Endothelial cell of umbilical vein (primary cell): Measurements from ENCODE around the gene MPP3. TPM values are rescaled to one million over a fixed set of nuclear protein-coding genes. Genes with fewer than 3 reads are reported as not detected.

Experiments used
- BruUV-seq: library from RNA; stranded (reverse); fragments of 400-500 nt; replicated peaks from 2 replicates; lab custom pipeline; 2021; lab: Mats Ljungman, UMichigan
- CTCF ChIA-PET: fragments of 300-600, 350-600 bp; sonication (Branson Sonifier 250); formaldehyde crosslinking; loops from one replicate; lab custom pipeline; 2021; ENCODE audit warnings: antibody characterized with exemption, inconsistent platforms; lab: Charles Lee
- POLR2A ChIA-PET: fragments of 300-600, 350-600 bp; sonication (Branson Sonifier 250); formaldehyde crosslinking; loops from one replicate; lab custom pipeline; 2021; ENCODE audit warnings: antibody characterized with exemption, inconsistent platforms; lab: Charles Lee
- DNase-seq: peaks from one replicate; pipeline ENCODE4 v3.0.0-alpha.2; 2011; ENCODE audit warnings: low read depth, low spot score
- FAIRE-seq: peaks from 2 replicates; lab custom pipeline; 2011; peaks lifted over from hg19 to GRCh38; lab: Jason Lieb, UNC
- H2AFZ ChIP-seq: 2 replicates; pipeline ENCODE4 v1.6.0; 2012; ENCODE audit warnings: low read depth, low read length, control low read depth, inconsistent platforms
- H3K27ac ChIP-seq: 2 replicates; pipeline ENCODE4 v1.5.1; 2011; ENCODE audit warnings: low read depth, mild to moderate bottlenecking, control low read depth, low read length, moderate library complexity; ENCODE audit not compliant: insufficient read depth
- H3K27me3 ChIP-seq, 2 experiments: 2 replicates each; pipeline versions ENCODE4 v1.6.0 to v1.6.1; 2011; ENCODE audit warnings: low read length in 2 of 2, mixed read lengths in 1 of 2; ENCODE audit not compliant: control insufficient read depth in 2 of 2, insufficient read depth in 2 of 2
- H3K36me3 ChIP-seq, 2 experiments: 2 replicates in 1 of 2; 3 replicates in 1 of 2; pipeline ENCODE4 v1.5.1; 2011; ENCODE audit warnings: low read length in 2 of 2, mild to moderate bottlenecking in 1 of 2, moderate library complexity in 1 of 2; ENCODE audit not compliant: control insufficient read depth in 2 of 2, insufficient read depth in 2 of 2; ENCODE audit errors: extremely low read depth in 1 of 2
- H3K4me1 ChIP-seq: 3 replicates; pipeline ENCODE4 v1.5.1; 2011; ENCODE audit warnings: mild to moderate bottlenecking, low read length; ENCODE audit not compliant: control insufficient read depth, insufficient read depth; ENCODE audit errors: extremely low read depth
- H3K4me2 ChIP-seq: 2 replicates; pipeline ENCODE4 v1.6.1; 2011; ENCODE audit warnings: low read length, control low read depth, mixed read lengths; ENCODE audit not compliant: insufficient read depth
- H3K4me3 ChIP-seq, 3 experiments: fragments of 200-600 bp in 1 of 3; sonication (generic), shearing (Covaris generic) in 1 of 3; replicated peaks in 1 of 3; 2 replicates each; pipeline ENCODE4 v1.5.1; 2011 to 2016; ENCODE audit warnings: control low read depth in 3 of 3, low read length in 3 of 3, mild to moderate bottlenecking in 2 of 3, inconsistent platforms in 1 of 3, low read depth in 1 of 3, moderate library complexity in 1 of 3; ENCODE audit not compliant: insufficient read depth in 1 of 3
- H3K79me2 ChIP-seq: 2 replicates; pipeline ENCODE4 v1.6.0; 2012; ENCODE audit warnings: low read length, inconsistent platforms; ENCODE audit not compliant: control insufficient read depth, insufficient read depth
- H3K9ac ChIP-seq: replicated peaks from 2 replicates; pipeline ENCODE3; 2011; ENCODE audit warnings: low read length, control low read depth; ENCODE audit not compliant: insufficient read depth; ENCODE audit errors: extremely low read depth
- H3K9me1 ChIP-seq: replicated peaks from 3 replicates; pipeline ENCODE4 v1.6.0; 2011; ENCODE audit warnings: mild to moderate bottlenecking, low read length; ENCODE audit not compliant: control insufficient read depth, insufficient read depth; ENCODE audit errors: extremely low read depth
- H3K9me3 ChIP-seq: replicated peaks from 2 replicates; pipeline ENCODE4 v1.5.1; 2012; ENCODE audit warnings: low read length, inconsistent platforms; ENCODE audit not compliant: control insufficient read depth, insufficient read depth
- H4K20me1 ChIP-seq: replicated peaks from 2 replicates; pipeline ENCODE3; 2011; ENCODE audit warnings: mild to moderate bottlenecking, low read length; ENCODE audit not compliant: control insufficient read depth, insufficient read depth; ENCODE audit errors: extremely low read depth
- CTCF ChIP-seq, 2 donors: IDR thresholded peaks; 1 replicate in 1 of 2; 2 replicates in 1 of 2; pipeline ENCODE4 v1.5.1; 2011; ENCODE audit warnings: low read length in 2 of 2, mild to moderate bottlenecking in 2 of 2, moderate library complexity in 2 of 2, control low read depth in 1 of 2, inconsistent platforms in 1 of 2, low read depth in 1 of 2; ENCODE audit not compliant: insufficient read depth in 1 of 2; ENCODE audit errors: extremely low read depth in 1 of 2
- EZH2 ChIP-seq: IDR thresholded peaks from 2 replicates; pipeline ENCODE4 v1.6.1; 2012; ENCODE audit warnings: borderline replicate concordance, low read depth, mild to moderate bottlenecking, moderate library complexity, low read length, inconsistent platforms; ENCODE audit not compliant: severe bottlenecking
- GATA2 ChIP-seq: IDR thresholded peaks from 2 replicates; pipeline ENCODE4 v1.7.0; 2011; ENCODE audit warnings: low read depth, mild to moderate bottlenecking, moderate library complexity, mixed read lengths, low read length; ENCODE audit not compliant: insufficient read length, insufficient read depth
- POLR2A ChIP-seq: IDR thresholded peaks from 2 replicates; pipeline ENCODE4 v1.6.1; 2012; ENCODE audit warnings: low read depth, mild to moderate bottlenecking, control low read depth, low read length
- dilution Hi-C: fragments of 300-500 bp; cut with MboI; formaldehyde crosslinking; loops from one replicate; pipeline ENCODE4 v1.15.0; 2019; ENCODE audit warnings: low sequenced_read_pairs; ENCODE audit not compliant: extremely low pct_ligation_motif_present
- intact Hi-C: fragments of 100-400 bp; cut with micrococcal nuclease; formaldehyde crosslinking; loops from one replicate; pipeline ENCODE4 v1.10.0; 2022
- polyA plus RNA-seq, 4 experiments: library from polyadenylated mRNA; depleted of rRNA in 3 of 4; stranded (reverse) in 3 of 4; unstranded in 1 of 4; fragments of >200 nt; gene quantifications; 2 replicates each; pipeline versions ENCODE4 v1.2.1 to v1.2.3, GENCODE V29; 2011 to 2012; ENCODE audit warnings: missing spikeins in 1 of 4
- total RNA-seq: library from RNA; stranded (reverse); gene quantifications from 2 replicates; pipeline ENCODE4 v1.2.3, GENCODE V29; 2021

The MPP3 gene
- total and polyA plus RNA-seq, 2 donors (not counting 3 experiments of a cell fraction or from before 2014, with no cell fraction given) = 6.1 to 11.3 TPM

- Histone ChIP-seq H3K9me1 (no peaks in the 10 kb centered on the region), H3K36me3 (no peaks in the 10 kb centered on the region), H3K27ac (no peak overlapping the region), H3K4me1 (peaks cover 3% of the 10 kb centered on the region), H2AFZ (no peak overlapping the region), H4K20me1 (no peaks in the 10 kb centered on the region), H3K4me2 (no peak overlapping the region), H3K27me3 (peaks cover 8 to 17% of the 10 kb centered on the region in 2 experiments), H3K4me3 (no peak overlapping the region), H3K9ac (no peak overlapping the region), H3K79me2 (no peaks in the 10 kb centered on the region), H3K9me3 (no peaks in the 10 kb centered on the region)
- DNase-seq (no peak), FAIRE-seq (no peak)
- intact Hi-C loops (no loop called here), dilution Hi-C loops (no loop called here)
- POLR2A ChIA-PET = no interaction called here
- CTCF ChIA-PET = interaction anchor here (1.4 to 9.4 kb wide), 7 partner anchors 10 to 82 kb away, joined by 4 to 414 read pairs (median 7); no protein-coding TSS in a partner anchor
- TF ChIP-seq GATA2 (no peak), POLR2A (no peak)
- no TSS peak for BruUV-seq
These were observed 76.7 kb downstream of the MPP3 start for GRCh38 chr17:43756201-43756600.

GRCh38 chr17:43755389-43755875 lies 77.5 kb downstream of the MPP3 start:
- no peaks in the 10 kb centered on the region for H3K9me3 ChIP-seq
- DNase-seq (no peak), FAIRE-seq (peak; percentile 72)
- H2AFZ ChIP-seq = peak overlapping the region; percentile 36
- no TSS peak for BruUV-seq
- no peak overlapping the region for H3K27ac ChIP-seq
- no peak overlapping the region for H3K4me2 ChIP-seq
- CTCF ChIA-PET = interaction anchor here (1.2 to 9.4 kb wide), 6 partner anchors 11 to 82 kb away, joined by 3 to 414 read pairs (median 9); no protein-coding TSS in a partner anchor
- no peaks in the 10 kb centered on the region for H4K20me1 ChIP-seq
- peaks cover 8 to 20% of the 10 kb centered on the region in 2 experiments for H3K27me3 ChIP-seq
- H3K9ac ChIP-seq = no peak overlapping the region
- peak overlapping the region in 1 of 3 experiments; percentile 20 for H3K4me3 ChIP-seq
- no peaks in the 10 kb centered on the region for H3K79me2 ChIP-seq
- peaks cover 3% of the 10 kb centered on the region for H3K4me1 ChIP-seq
- POLR2A ChIA-PET = no interaction called here
- dilution Hi-C loops (no loop called here), intact Hi-C loops (no loop called here)
- no peaks in the 10 kb centered on the region for H3K36me3 ChIP-seq
- H3K9me1 ChIP-seq = no peaks in the 10 kb centered on the region
- no peak for TF ChIP-seq EZH2
- TF ChIP-seq CTCF (IDR thresholded peaks at IDR 0.05; ENCODE audit: extremely low read depth in 1 of 2, insufficient read depth in 1 of 2, low read depth in 1 of 2, low read length in 2 of 2) = peak in 1 of 2 donors; percentile 8
